ENCODE measurements around the gene COL24A1.

DNA sequence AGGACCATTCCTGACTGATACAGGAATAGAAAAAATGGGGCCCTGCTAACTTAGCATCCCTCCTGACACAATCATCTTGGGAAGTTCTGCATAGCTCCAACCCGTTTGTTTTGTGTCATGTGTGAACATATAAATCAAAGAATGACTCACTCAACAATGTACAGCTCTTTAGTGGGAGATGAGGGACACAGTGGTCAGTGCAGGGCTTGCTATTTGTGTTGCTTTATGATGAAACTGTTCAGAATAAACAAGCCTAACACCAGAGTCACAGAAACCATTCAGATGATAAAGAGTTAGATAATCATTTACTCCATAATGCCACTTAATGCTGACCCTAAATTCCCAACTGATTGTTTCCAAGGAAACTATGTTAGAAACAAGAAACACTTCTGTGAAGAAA is 294.1 kb downstream of the COL24A1 start:
- TF ChIP-seq EZH2 (IDR thresholded peaks at IDR 0.05; ENCODE audit: insufficient read depth, poor library complexity, severe bottlenecking), result no peak
- no peak for TF ChIP-seq EZH2phosphoT487 (IDR thresholded peaks at IDR 0.05; ENCODE audit: insufficient read depth, low read depth)
